Measurements from ENCODE around the gene RRM2. TPM values are rescaled to one million over a fixed set of nuclear protein-coding genes. Genes with fewer than 3 reads are reported as not detected.

The RRM2 gene
- total RNA-seq, 2 donors from 2014 or later = 0.08 to 0.63 TPM

- Histone ChIP-seq H3K36me3 (no peaks in the 10 kb centered on the region), H3K4me1 (peaks cover 0 to 18% of the 10 kb centered on the region in 2 donors), H3K4me3 (no peak overlapping the region), H3K27ac (no peak overlapping the region), H3K27me3 (no peaks in the 10 kb centered on the region), H3K9me3 (no peaks in the 10 kb centered on the region)
- DNase-seq (ENCODE audit: low spot score) = no peak
- TF ChIP-seq CTCF (IDR thresholded peaks at IDR 0.05) = peak in 1 of 2 donors; percentile 14
These were observed 40.3 kb downstream of the RRM2 start for GRCh38 chr2:10162586-10163497.

- Histone ChIP-seq H3K4me3 (no peak overlapping the region), H3K36me3 (no peaks in the 10 kb centered on the region), H3K27ac (no peak overlapping the region), H3K9me3 (no peaks in the 10 kb centered on the region), H3K27me3 (no peaks in the 10 kb centered on the region), H3K4me1 (peaks cover 0 to 18% of the 10 kb centered on the region in 2 donors)
- no peak for DNase-seq (ENCODE audit: low spot score)
- no peak for TF ChIP-seq CTCF (IDR thresholded peaks at IDR 0.05)
These were observed 41.3 kb downstream of the RRM2 start for GRCh38 chr2:10163498-10164486.

- H3K27ac ChIP-seq = no peak overlapping the region
- no peak for TF ChIP-seq CTCF (IDR thresholded peaks at IDR 0.05)
These were observed 42.1 kb downstream of the RRM2 start for GRCh38 chr2:10164601-10165000.

GRCh38 chr2:10165282-10165681 is 42.7 kb downstream of the RRM2 start:
- no peaks in the 10 kb centered on the region for H3K27me3 ChIP-seq
- no peaks in the 10 kb centered on the region for H3K9me3 ChIP-seq
- peaks cover 0 to 18% of the 10 kb centered on the region in 2 donors for H3K4me1 ChIP-seq
- no peak overlapping the region for H3K4me3 ChIP-seq
- no peak overlapping the region for H3K27ac ChIP-seq
- no peak for DNase-seq (ENCODE audit: low spot score)
- no peak for TF ChIP-seq CTCF (IDR thresholded peaks at IDR 0.05)
- no peaks in the 10 kb centered on the region for H3K36me3 ChIP-seq

More at GRCh38 chr2:10164601-10165000, 42.1 kb downstream of the RRM2 start:
- peaks cover 0 to 18% of the 10 kb centered on the region in 2 donors for H3K4me1 ChIP-seq
- no peaks in the 10 kb centered on the region for H3K27me3 ChIP-seq
- no peak for DNase-seq (ENCODE audit: low spot score)
- no peaks in the 10 kb centered on the region for H3K36me3 ChIP-seq
- H3K4me3 ChIP-seq = no peak overlapping the region
- no peaks in the 10 kb centered on the region for H3K9me3 ChIP-seq

- peaks cover 0 to 18% of the 10 kb centered on the region in 2 donors for H3K4me1 ChIP-seq
- no peaks in the 10 kb centered on the region for H3K9me3 ChIP-seq
- no peak overlapping the region for H3K4me3 ChIP-seq
- no peaks in the 10 kb centered on the region for H3K36me3 ChIP-seq
- TF ChIP-seq CTCF (IDR thresholded peaks at IDR 0.05) = no peak
- H3K27ac ChIP-seq = no peak overlapping the region
- no peaks in the 10 kb centered on the region for H3K27me3 ChIP-seq
- DNase-seq (ENCODE audit: low spot score) = no peak
These were observed 43.5 kb downstream of the RRM2 start for GRCh38 chr2:10165861-10166675.

Data from right atrium auricular region (tissue), 2 donors.